OCI-LY7 (cell line): ENCODE results near the gene PPP6R3. TPM values are rescaled to one million over a fixed set of nuclear protein-coding genes. Genes with fewer than 3 reads are reported as not detected.

ENCODE experiments used
- BruUV-seq: library from RNA; stranded (reverse); fragments of 400-500 nt; replicated peaks from 2 replicates; lab custom pipeline; 2021; lab: Mats Ljungman, UMichigan
- CTCF ChIA-PET: fragments of 300-600 bp; sonication (Branson Sonifier 250); formaldehyde crosslinking; loops from one replicate; lab custom pipeline; 2022; ENCODE audit warnings: antibody characterized with exemption; ENCODE audit not compliant: unreplicated experiment; lab: Charles Lee
- POLR2A ChIA-PET: fragments of 300-600 bp; sonication (Branson Sonifier 250); formaldehyde crosslinking; loops from one replicate; lab custom pipeline; 2022; ENCODE audit warnings: antibody characterized with exemption; lab: Charles Lee
- DNase-seq: peaks from one replicate; pipeline ENCODE4 v3.0.0-alpha.2; 2015; ENCODE audit warnings: low spot score
- H2AFZ ChIP-seq: fragments of 200-600 bp; sonication (generic), shearing (Covaris generic); 2 replicates; pipeline ENCODE4 v1.6.1; 2014; ENCODE audit warnings: mild to moderate bottlenecking, antibody characterized with exemption, low read length, moderate library complexity
- H3K27ac ChIP-seq: fragments of 200-600 bp; sonication (generic); 2 replicates; pipeline ENCODE4 v1.5.1; 2014; ENCODE audit warnings: mixed run types, low read depth, mild to moderate bottlenecking, moderate library complexity, low read length, inconsistent platforms; ENCODE audit not compliant: poor library complexity, severe bottlenecking
- H3K36me3 ChIP-seq: fragments of 200-600 bp; sonication (generic); 2 replicates; pipeline ENCODE4 v1.6.1; 2014; ENCODE audit warnings: mild to moderate bottlenecking, antibody characterized with exemption, low read length, moderate library complexity, mixed read lengths; ENCODE audit not compliant: insufficient read depth
- H3K4me1 ChIP-seq: fragments of 200-600 bp; sonication (generic); 2 replicates; pipeline ENCODE4 v1.5.1; 2014; ENCODE audit warnings: mild to moderate bottlenecking, low read length; ENCODE audit not compliant: insufficient read depth, poor library complexity, severe bottlenecking
- H3K4me2 ChIP-seq: fragments of 200-600 bp; sonication (generic); 2 replicates; pipeline ENCODE4 v1.6.1; 2014; ENCODE audit warnings: mild to moderate bottlenecking, low read length
- H3K4me3 ChIP-seq: fragments of 200-600 bp; sonication (generic); 2 replicates; pipeline ENCODE4 v1.5.1; 2014; ENCODE audit warnings: mild to moderate bottlenecking, low read depth, low read length; ENCODE audit not compliant: poor library complexity, severe bottlenecking
- H3K79me2 ChIP-seq: fragments of 200-600 bp; sonication (generic); 2 replicates; pipeline ENCODE4 v1.6.1; 2016; ENCODE audit warnings: low read depth, mild to moderate bottlenecking, low read length, moderate library complexity, mixed read lengths; ENCODE audit not compliant: insufficient read depth
- H3K9me2 ChIP-seq: fragments of 200-600 bp; sonication (generic); 2 replicates; pipeline ENCODE4 v1.6.1; 2016; ENCODE audit warnings: mild to moderate bottlenecking, low read length, mixed read lengths; ENCODE audit not compliant: insufficient read depth
- H3K9me3 ChIP-seq: fragments of 200-600 bp; sonication (generic); 2 replicates; pipeline ENCODE4 v1.6.1; 2014; ENCODE audit warnings: mild to moderate bottlenecking, mixed run types, low read length, mixed read lengths
- H4K20me1 ChIP-seq: fragments of 200-600 bp; sonication (generic); 2 replicates; pipeline ENCODE4 v1.6.1; 2014; ENCODE audit warnings: mild to moderate bottlenecking, antibody characterized with exemption, low read length, moderate library complexity, mixed read lengths; ENCODE audit not compliant: insufficient read depth
- EZH2phosphoT487 ChIP-seq: fragments of 200-600 bp; sonication (generic); IDR thresholded peaks from 2 replicates; pipeline ENCODE4 v1.6.1; 2018; ENCODE audit warnings: low read depth, borderline replicate concordance, mild to moderate bottlenecking, mixed run types, antibody characterized with exemption, low read length, moderate library complexity, mixed read lengths
- intact Hi-C: fragments of 100-400 bp; cut with micrococcal nuclease; formaldehyde crosslinking; loops from one replicate; pipeline ENCODE4 v1.10.0; 2022; ENCODE audit not compliant: unreplicated experiment
- total RNA-seq, 2 experiments: library from RNA; depleted of rRNA in 1 of 2; stranded (reverse); fragments of >200 nt in 1 of 2; shearing (Covaris generic) in 1 of 2; gene quantifications; 2 replicates each; pipeline ENCODE4 v1.2.3, GENCODE V29; 2014 to 2022
- TF ChIP-seq, protein P1 (sequence below): fragments of 200-600 bp; sonication (generic); conservative IDR thresholded peaks from 2 replicates; pipeline ENCODE4 v1.5.1; 2014; ENCODE audit warnings: mild to moderate bottlenecking, antibody characterized with exemption, low read length, moderate library complexity, mixed read lengths

The PPP6R3 gene
- total RNA-seq, 2 experiments from 2014 or later = 122 to 151 TPM

GRCh38 chr11:68441466-68442230 lies 18.9 kb upstream of the PPP6R3 start:
- TF ChIP-seq, protein P1, sequence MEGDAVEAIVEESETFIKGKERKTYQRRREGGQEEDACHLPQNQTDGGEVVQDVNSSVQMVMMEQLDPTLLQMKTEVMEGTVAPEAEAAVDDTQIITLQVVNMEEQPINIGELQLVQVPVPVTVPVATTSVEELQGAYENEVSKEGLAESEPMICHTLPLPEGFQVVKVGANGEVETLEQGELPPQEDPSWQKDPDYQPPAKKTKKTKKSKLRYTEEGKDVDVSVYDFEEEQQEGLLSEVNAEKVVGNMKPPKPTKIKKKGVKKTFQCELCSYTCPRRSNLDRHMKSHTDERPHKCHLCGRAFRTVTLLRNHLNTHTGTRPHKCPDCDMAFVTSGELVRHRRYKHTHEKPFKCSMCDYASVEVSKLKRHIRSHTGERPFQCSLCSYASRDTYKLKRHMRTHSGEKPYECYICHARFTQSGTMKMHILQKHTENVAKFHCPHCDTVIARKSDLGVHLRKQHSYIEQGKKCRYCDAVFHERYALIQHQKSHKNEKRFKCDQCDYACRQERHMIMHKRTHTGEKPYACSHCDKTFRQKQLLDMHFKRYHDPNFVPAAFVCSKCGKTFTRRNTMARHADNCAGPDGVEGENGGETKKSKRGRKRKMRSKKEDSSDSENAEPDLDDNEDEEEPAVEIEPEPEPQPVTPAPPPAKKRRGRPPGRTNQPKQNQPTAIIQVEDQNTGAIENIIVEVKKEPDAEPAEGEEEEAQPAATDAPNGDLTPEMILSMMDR = no peak; the same call in 1 of the 2 replicates
- no peak for TF ChIP-seq EZH2phosphoT487
- ChIA-PET CTCF (interaction anchor here (0.6 kb wide), 1 partner anchor 139 kb away, joined by 3 read pairs; no protein-coding TSS in a partner anchor), POLR2A (interaction anchor here (0.8 to 1.0 kb wide), 3 partner anchors 18 to 250 kb away, joined by 3 to 6 read pairs (median 4); partner anchors contain the start of gene PPP6R3)
- peak overlapping the region; percentile 59 for H3K4me2 ChIP-seq
- no peaks in the 10 kb centered on the region for H4K20me1 ChIP-seq
- no peaks in the 10 kb centered on the region for H3K9me3 ChIP-seq
- peak overlapping the region; percentile 16 for H3K4me3 ChIP-seq
- BruUV-seq = no TSS peak
- no peaks in the 10 kb centered on the region for H3K36me3 ChIP-seq
- H3K27ac ChIP-seq = peak overlapping the region; percentile 63
- intact Hi-C loops = no loop called here
- H3K79me2 ChIP-seq = no peaks in the 10 kb centered on the region
- H3K9me2 ChIP-seq = no peaks in the 10 kb centered on the region
- peak; percentile 65 for DNase-seq
- peaks cover 29% of the 10 kb centered on the region for H3K4me1 ChIP-seq
- peak overlapping the region; percentile 72; the same call in 1 of the 2 replicates for H2AFZ ChIP-seq

DNA sequence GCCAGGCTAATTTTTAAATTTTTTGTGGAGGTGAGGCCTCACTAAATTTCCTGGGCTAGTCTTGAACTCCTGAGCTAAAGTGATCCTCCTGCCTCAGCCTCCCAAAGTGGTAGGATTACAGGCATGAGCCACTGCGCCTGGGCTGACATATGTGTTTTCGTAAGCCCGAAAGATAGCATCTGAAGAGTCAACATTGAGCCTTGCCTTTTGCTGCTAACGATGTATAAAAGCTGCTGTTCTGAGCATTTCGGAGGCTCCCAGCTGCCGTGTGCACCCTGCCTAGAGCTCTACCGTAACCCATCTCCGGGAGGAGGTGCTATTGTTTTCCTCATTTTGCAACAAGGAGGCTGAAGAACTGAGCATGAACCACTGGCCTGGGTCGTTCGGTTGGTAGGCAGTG lies 18.1 kb upstream of the PPP6R3 start:
- Histone ChIP-seq H3K4me1 (peaks cover 29% of the 10 kb centered on the region), H3K9me3 (no peaks in the 10 kb centered on the region), H3K9me2 (no peaks in the 10 kb centered on the region), H2AFZ (peak overlapping the region; percentile 72; the same call in 1 of the 2 replicates), H3K27ac (peak overlapping the region; percentile 63), H3K4me2 (peak overlapping the region; percentile 59; the same call in 1 of the 2 replicates), H3K79me2 (no peaks in the 10 kb centered on the region), H4K20me1 (no peaks in the 10 kb centered on the region), H3K4me3 (no peak overlapping the region), H3K36me3 (no peaks in the 10 kb centered on the region)
- ChIA-PET POLR2A (interaction anchor here (0.8 to 1.0 kb wide), 2 partner anchors 17 to 249 kb away, joined by 3 to 6 read pairs; partner anchors contain the start of gene PPP6R3), CTCF (interaction anchor here (0.6 kb wide), 1 partner anchor 139 kb away, joined by 3 read pairs; no protein-coding TSS in a partner anchor)
- no TSS peak for BruUV-seq
- intact Hi-C loops = no loop called here
- DNase-seq = no peak
- no peak for TF ChIP-seq EZH2phosphoT487
- TF ChIP-seq, protein P1 = no peak

- CTCF ChIA-PET = no interaction called here
- intact Hi-C loops = no loop called here
- DNase-seq = no peak
- H3K9me2 ChIP-seq = no peaks in the 10 kb centered on the region
- POLR2A ChIA-PET = no interaction called here
- no peaks in the 10 kb centered on the region for H3K36me3 ChIP-seq
- no peak overlapping the region for H2AFZ ChIP-seq
- H3K4me2 ChIP-seq = no peak overlapping the region
- no peaks in the 10 kb centered on the region for H4K20me1 ChIP-seq
- no TSS peak for BruUV-seq
- peaks cover 29% of the 10 kb centered on the region for H3K4me1 ChIP-seq
- no peaks in the 10 kb centered on the region for H3K79me2 ChIP-seq
- no peak for TF ChIP-seq EZH2phosphoT487
- TF ChIP-seq, protein P1 = no peak
- no peak overlapping the region for H3K4me3 ChIP-seq
- no peak overlapping the region for H3K27ac ChIP-seq
- no peaks in the 10 kb centered on the region for H3K9me3 ChIP-seq
These were observed 16.0 kb upstream of the PPP6R3 start for GRCh38 chr11:68444566-68444965.
